NCI-H2107 (cell line): Measurements from ENCODE around the gene KCNA2.
A peak's percentile ranks its signal among the peaks of the same experiment; 100 is the strongest.

Experiments
- DNase-seq: peaks from one replicate; lab custom pipeline; 2025; lab: John Stamatoyannopoulos, UW

The KCNA2 gene

DNA sequence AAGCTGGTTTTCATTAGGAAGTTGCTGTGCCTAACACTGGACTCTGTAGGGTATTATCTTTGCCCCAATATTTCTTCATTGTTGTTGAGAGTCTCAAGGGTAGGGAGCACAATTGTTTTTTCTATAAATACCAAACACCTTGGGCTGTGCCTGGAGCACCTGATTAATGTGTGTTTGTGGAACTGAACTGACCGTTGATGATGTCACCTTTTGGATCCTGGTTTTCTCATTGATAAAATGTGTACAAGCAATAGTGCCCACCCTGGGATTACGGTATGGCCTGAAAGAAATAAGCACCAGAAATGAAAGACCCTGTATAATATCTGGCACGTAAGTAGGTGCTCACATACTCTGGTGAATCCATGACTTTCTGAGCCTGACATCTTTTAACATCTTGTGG is 39.3 kb downstream of the KCNA2 start:
- DNase-seq = no peak

DNA sequence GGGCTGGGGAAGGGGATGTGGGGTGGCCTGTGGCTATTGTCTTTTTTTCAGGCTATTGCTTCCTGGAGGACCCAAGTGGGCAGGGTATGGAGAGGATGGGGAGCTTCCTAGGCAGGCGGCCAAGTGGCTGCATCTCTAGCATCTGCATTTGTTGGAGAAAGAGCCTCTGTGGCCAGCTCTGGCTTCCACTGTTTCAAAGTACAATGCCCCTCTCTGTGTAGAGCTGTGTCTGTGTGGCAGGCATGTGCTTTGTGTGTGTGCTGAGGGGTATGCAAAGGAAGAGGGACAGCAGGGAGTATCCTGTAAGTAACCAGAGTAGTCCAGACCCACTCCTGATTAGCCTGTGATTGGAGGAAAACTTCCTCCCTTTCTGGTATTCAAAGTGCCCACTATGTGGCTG is 40.6 kb downstream of the KCNA2 start:
- no peak for DNase-seq

DNA sequence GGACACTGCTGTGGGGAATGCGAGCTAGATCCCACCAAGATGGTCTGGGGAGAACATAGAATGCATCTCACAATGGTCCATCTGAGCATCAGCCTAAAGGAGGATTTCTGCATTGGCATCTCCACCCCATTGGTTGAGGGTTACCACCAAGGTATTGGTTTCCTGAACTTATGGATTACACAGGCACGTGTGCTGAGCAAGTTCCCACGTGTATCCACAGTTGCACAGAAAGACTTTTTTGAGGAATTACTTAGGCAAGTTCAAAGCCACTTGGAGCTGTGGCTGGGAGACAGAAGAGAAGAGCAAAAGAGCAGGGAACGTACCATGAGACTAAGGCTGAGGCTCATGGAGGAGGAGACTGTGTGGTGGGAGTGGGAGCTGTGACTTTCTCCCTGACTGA is 43.1 kb downstream of the KCNA2 start:
- no peak for DNase-seq

DNA sequence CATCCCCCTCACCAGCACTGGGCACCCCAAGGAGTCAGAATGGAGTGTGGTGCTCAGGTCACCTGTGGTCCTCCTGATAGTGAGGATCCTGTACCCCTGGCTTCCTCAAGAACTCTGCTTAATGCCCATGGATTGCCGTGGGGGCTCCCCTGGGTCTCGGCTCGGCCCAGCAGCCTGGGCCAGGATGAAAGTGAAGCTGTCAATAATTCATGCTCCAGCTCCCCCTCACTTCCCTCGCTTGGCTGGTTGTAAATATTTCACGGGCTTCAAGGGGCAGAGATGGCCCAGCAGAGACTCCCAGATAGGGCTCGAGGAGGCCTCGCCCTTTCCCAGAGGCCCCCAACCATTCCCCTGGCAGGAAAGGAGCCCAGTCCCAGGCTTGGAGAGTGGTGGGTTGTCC is 44.6 kb downstream of the KCNA2 start:
- DNase-seq = no peak

DNA sequence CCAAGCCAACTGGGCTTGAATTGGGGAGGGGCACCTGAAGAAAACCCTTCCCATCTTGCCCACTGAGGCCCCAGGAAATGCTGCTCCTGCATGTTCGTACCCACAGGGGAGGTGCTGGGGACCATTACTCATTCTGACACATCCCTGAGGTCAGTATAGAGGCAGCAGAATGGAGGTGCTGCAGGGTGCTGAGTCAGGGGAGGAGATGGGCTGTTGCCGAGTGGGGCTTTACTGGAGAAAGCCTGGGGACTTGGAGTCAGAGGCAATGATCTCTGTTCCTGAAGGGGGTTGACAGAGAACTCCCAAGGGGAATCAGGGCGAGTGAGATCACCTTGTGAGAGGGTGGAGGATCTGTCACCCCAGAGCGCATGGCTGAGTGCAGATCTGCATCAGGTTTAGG is 47.0 kb downstream of the KCNA2 start:
- no peak for DNase-seq

DNA sequence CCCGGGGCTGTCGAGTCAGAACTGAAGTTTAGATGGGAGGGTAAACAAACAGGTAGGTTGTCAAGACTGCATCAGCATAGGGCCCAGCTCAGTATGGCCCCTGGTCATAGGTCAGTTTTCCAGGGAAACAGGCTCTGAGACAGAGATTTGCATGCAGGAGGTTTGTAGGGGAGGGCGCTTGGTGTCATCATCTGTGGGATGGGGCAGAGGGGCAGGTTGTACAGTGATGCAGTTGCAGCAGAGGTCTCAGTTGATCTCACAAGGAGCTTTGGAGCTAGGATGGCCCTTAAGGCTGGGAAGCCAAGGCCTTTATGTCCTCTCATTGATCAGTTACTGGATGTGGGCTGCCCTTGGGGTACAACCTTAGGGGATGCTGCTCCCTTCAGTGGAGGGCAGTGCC is 48.7 kb downstream of the KCNA2 start:
- DNase-seq = no peak

DNA sequence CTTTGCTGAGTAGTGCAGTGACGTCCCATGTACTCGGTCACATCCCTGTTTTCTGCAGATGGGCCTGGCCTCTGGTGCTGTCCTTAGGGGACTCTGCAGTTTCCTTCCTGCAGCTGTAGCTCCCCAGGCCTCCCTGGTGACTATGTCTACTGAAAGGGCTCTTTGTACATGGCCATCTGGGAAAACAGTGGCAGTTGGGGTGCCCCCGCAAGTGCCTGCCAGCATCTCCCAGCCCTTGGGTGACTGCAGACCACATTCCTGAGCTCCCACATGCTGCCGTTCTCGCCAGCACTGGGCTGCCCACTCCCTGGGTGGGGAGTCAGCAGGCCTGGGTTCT is 49.7 kb downstream of the KCNA2 start:
- DNase-seq = no peak

DNA sequence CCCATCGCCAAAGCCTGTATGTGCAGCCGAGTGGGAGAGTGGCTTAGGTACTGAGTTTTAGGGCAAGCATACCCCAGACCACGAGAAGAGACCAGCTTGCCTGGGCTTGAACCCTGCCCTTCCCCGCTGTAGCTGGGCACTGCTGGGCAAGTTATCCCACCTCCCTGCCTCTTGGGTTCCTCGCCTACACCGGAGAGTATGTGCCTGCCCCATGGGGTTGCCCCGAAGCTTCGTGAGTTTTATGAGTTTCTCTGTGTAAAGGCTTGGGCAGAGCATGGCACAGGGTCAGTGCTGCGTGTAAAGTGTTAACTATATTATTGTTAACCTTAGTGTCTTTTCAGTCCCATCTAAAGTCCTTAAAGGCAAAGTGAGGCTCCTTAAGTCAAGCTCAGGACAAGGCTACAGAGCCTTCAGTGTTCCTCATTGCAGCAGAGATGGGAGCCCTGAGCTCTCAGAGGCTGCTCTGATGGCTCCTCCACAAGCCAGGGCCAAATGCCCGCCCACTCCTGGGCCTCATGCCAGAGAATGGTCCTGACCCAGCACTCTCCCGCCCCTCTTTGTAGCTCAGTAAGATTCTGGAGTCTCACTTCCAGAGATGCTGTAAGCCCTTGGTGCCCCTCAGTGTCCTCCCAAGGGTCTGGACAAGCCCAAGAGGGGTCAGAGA is 50.2 kb downstream of the KCNA2 start:
- no peak for DNase-seq

DNA sequence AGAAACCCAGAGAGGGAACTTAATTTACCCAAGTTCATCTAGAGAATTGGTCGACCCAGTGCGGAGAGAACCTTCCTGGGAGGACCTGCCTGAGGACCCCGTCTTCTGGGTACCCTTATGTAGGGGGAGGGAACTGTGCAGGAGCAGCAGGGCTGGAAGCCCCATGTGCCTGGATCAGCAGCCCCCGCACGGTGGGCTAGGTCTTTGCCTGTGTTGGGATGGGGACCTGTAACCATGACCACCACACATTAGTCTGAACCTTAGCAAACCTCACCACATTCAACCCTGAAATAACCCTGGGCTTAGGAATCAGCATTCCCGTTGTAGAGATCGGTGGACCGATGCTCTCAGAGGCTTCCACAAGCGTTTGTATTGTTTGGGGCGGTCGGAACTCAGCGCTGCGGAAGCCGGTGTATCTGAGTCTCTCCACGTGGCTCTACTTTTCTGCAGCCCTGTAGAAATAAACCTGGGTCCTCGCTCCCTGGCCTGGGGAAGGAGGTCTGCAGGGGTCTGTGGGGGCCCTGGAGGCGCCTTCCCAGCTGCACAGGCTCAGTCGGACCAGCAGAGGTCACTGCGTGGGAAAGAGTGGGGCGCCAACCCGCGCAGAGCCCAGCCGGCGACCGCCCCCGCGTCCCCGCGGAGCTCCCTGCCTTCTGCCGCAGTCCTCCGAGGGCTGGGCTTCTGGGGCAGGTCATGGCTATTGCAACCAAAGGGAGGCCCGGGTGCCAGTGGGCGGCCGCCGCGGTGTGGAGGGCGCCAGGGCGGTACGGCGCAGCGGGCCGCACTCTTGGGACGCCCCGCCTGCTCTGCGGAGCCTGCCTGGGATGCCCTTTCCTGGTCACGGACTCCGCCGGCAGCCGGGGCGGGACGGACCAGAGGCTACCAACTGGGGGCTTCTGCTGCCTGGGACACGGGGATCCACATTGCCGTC is 51.0 kb downstream of the KCNA2 start:
- no peak for DNase-seq

DNA sequence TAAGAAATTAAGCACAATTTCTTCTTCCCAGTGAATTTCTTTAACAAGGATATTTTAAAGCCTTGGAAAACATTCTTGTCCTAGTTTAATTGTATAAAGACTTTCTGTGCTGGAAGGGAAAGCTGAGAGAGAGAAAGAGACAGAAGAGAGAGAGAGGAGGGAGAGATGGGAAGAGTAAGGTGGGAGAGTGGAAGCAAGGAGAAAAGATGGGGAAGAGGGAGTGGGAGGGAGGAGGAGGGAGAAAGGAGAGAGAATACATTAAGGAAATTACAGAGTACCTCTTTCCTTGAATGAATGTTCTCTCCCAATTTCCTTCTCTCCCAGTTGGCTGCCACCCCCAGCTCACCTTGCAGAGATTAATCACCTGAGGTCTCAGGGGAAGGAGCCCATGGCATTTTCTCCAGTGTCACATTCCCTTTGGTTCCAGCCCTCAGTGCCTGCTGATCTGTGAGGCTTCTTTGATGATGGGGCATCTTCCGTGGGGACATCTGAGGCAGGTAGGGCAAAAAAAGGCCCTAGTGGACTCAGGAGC is 54.8 kb downstream of the KCNA2 start:
- DNase-seq = no peak

DNA sequence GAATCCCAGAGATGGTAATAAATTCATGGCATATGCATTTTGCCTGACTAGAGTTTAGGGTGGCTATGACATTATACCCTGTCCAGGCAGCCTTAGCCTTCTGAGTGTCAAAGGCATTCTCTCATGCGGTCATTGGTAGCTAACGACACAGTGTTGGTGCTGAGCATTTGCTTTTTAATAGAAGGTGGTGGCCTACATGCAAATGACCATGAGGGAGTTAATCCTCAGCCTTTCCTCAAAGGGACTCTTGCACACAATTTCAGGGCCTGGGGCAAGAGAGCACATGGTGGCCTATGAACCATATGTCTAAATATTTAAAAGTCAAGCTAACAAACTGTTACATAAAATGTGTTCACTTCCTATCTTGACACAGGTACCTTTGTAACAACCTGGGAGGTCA is 56.3 kb downstream of the KCNA2 start:
- DNase-seq = no peak

DNA sequence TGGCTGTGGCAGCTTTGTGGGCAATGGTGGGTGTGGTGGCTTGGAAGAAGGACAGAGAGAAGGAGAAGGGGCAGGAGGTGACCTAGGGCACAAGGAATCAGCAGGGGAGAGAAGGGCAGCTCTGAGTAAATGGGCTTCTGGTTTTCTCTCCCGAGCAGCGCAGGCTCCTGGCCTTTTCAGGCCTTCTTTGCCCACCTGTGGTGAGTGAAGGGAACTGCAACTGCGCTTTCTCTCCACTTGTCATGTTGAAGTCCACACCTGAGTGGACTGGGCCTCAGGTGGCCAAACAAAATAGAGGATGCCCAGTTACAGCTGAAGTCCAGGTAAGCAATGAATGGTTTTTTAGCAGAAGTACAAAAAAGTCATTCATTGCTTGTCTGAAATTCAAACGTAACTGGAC is 57.8 kb downstream of the KCNA2 start:
- DNase-seq = peak; percentile 32

DNA sequence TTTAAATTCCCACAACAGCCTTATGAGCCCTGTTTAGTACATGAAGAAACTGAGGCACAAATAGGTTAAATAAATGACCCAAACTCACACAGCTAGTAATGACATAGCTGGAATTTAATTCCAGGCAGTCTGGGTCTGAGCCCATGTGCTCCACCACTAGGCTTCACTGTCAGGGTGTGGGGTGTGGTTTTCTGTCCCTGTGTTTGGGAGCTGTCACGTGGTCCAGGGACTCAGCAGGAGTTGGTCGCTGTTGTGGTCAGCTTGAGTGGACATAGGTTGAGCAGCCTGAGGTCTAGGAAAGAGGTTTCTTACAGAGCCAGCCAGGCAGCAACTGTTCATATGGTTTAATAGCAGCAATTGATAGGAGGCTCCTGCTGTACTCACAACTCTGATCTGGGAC is 59.1 kb downstream of the KCNA2 start:
- DNase-seq = no peak

DNA sequence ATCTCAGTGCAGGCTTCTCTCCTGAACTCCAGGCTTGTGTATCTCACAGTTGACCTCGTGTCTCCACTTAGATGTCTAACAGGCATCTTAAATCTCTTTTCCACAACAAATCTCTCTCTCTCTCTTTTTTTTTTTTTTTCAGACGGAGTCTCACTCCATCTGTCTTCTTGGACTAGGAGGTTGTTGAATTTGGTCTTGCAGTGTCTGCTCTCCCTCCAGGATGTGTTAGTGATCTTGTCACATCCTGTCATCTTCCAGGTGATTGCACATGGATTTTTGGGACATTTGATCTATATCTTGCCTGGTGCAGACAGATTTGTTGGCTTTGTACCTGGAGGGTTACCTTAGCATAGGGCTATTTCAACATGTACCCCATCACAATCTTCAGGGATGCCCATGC is 60.7 kb downstream of the KCNA2 start:
- no peak for DNase-seq

DNA sequence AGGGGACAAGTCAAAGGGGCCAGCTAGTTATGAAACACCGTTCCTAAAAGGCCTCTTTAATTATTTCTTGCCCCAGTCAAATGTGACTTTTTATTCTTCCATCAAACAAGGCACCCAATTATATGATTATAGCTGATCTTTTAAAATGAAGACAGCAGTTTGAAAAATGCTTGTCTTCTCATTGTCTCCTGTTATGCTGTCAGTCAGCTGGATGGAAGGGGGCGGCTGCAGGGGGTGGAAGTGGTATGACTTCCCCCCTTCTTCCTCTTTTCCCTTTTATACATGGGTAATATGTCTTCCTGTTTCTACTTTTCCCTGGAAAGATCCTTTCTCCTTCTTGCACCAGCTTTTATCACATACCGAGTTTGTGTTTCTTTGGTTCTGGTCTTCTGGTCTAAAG is 61.4 kb downstream of the KCNA2 start:
- DNase-seq = no peak
